ENCODE results near the gene TMEM238L.

Gene TMEM238L

DNA sequence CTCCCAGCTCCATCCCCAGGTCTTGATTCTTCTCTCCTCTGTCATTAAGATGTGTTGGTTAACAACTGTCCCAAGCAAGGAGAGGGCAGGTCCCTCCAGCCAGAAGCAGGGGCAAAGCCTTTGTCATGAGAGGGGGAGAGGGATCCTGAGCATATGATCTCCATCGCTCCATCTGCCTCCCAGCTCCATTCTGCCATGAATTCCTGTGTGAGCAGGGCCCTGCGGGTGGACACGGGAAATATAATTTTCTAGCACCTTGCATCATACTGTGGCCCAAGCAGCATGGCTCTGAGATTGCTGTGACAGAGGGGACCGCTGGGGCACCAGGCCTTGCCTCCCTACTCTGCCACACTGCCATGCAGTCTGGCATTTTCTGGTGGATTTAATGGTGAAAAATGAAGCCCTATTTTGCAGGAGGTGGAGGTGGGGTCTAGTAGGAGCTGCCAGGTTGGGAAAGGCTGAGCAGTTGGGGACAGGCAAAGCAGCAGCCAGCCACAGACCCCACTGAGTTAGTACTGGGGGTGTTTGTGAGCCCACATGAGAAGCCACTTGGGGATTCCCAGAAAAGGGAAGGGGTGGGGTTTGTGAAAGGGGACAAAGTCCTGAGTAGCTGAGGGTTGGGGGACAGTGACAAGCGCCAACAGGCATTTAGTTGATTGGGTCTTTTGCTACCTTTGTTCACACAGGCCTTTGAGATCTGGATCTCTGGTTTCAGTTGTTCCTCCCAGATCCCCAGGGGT lies 16.4 kb downstream of the TMEM238L start:
- H3K4me3 ChIP-seq (ENCODE audit: low read length) = no peak overlapping the region
- TF ChIP-seq, protein P1, sequence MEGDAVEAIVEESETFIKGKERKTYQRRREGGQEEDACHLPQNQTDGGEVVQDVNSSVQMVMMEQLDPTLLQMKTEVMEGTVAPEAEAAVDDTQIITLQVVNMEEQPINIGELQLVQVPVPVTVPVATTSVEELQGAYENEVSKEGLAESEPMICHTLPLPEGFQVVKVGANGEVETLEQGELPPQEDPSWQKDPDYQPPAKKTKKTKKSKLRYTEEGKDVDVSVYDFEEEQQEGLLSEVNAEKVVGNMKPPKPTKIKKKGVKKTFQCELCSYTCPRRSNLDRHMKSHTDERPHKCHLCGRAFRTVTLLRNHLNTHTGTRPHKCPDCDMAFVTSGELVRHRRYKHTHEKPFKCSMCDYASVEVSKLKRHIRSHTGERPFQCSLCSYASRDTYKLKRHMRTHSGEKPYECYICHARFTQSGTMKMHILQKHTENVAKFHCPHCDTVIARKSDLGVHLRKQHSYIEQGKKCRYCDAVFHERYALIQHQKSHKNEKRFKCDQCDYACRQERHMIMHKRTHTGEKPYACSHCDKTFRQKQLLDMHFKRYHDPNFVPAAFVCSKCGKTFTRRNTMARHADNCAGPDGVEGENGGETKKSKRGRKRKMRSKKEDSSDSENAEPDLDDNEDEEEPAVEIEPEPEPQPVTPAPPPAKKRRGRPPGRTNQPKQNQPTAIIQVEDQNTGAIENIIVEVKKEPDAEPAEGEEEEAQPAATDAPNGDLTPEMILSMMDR (conservative IDR thresholded peaks at IDR 0.05; ENCODE audit: low read depth, low read length) = no peak
- no peak for DNase-seq (ENCODE audit: low read depth)

DNA sequence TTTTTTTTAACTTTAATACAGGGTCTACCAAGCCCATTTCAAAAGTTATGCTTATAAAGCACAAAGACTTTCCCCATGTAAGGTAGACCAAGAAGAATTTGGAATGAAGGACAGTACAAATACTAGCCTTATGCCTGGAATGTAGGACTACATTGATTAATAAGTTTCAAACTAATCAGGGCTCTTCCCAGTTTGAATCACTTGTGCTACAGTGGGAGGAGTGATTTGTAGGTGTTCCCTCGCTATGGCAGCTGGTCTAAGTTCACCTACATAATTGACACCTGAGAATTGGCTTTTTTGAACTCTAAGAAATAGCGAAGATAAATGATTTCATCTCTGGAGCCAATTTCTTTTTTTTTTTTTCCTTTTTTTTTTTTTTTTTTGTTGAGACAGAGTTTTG lies 18.6 kb downstream of the TMEM238L start:
- no peak for DNase-seq (ENCODE audit: low read depth)
- H3K4me3 ChIP-seq (ENCODE audit: low read length) = no peak overlapping the region

DNA sequence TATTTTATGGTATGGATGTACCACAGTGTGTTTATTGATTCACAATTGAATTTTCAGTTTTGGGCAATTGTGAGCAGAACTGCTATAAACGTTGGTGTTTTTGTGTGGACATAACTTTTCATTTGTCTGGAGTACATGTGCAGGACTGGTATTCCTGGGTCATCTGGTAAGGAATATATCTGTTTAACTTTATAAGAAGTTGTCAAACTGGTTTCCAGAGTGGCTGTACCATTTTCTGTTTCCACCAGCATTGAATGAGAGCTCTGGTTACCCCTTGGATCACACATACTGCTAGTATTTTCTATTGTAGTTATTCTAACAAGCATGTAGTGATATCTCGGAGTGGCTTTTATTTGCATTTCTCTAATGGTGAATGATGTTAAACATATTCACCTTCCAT lies 24.3 kb downstream of the TMEM238L start:
- TF ChIP-seq, protein P1 (conservative IDR thresholded peaks at IDR 0.05; ENCODE audit: low read depth, low read length) = no peak
- no peak for DNase-seq (ENCODE audit: low read depth)
- H3K4me3 ChIP-seq (ENCODE audit: low read length) = no peak overlapping the region

More for the DNA sequence above, 18.6 kb downstream of the TMEM238L start:
- TF ChIP-seq, protein P1 (conservative IDR thresholded peaks at IDR 0.05; ENCODE audit: low read depth, low read length) = no peak

DNA sequence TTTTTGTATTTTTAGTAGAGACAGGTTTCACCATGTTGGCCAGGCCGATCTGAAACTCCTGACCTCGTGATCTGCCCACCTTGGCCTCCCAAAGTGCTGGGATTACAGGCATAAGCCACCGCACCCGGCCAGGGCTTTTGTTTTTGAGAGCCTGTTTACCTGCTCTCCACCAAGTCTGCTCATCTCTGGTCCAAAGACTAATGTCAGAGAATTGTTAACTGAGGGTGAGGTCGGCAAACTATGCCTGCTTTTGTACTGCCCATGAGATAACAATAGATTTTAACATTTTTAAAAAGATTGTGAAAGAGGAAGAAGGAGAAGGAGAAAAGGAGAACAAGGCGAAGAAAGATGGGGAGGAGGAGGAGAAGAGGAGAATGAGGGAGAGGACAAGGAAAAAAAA lies 26.0 kb downstream of the TMEM238L start:
- no peak overlapping the region for H3K4me3 ChIP-seq (ENCODE audit: low read length)
- TF ChIP-seq, protein P1 (conservative IDR thresholded peaks at IDR 0.05; ENCODE audit: low read depth, low read length) = no peak
- DNase-seq (ENCODE audit: low read depth) = no peak

DNA sequence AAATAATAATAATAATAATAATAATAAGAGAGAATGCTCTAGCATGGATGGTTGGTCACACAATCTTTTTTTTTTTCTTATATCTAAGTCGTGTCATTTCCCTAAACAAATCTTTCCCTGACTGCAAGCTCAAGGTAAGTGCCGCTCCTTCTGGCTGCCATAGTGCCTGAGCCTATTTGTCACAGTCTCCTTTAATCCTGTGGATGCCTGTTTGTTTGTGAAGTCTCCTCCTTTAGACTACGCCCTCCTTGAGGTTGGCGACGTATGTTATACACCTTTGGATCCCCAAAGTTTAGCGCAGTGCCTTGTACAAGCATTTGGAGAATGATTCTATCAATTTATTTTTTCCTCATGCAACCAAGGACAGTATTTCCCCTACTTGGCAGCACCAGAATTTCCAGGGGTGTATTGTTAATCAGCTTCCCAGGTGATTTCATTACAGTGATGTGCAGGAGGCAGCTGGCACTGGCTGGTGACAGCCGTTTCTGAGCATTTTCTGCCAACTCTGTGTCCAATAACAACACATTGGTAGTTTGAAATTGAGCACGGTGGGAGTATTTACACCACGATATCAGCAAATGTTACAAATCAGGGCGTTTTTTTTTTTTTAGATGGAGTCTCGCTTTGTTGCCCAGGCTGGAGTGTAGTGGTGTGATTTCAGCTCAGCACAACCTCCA lies 26.6 kb downstream of the TMEM238L start:
- no peak for DNase-seq (ENCODE audit: low read depth)
- H3K4me3 ChIP-seq (ENCODE audit: low read length) = no peak overlapping the region
- TF ChIP-seq, protein P1 (conservative IDR thresholded peaks at IDR 0.05; ENCODE audit: low read depth, low read length) = no peak

DNA sequence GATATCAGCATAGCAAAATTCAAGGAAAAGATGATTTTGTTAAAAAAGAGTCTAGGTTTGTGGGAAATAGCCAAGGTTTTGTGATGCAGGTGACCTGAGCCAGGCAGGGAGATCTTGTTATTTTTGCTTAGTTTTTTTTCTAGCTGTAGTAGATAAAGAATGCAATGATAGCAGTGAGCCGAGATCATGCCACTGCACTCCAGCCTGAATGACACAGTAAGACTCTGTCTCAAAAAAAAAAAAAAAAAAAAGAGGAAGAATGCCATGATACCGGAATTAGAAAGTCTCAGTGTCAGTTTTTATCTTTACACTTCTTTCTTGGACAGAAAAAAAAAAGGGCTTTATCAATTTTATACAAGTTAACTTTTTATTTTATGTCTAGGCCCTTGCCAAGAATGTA lies 27.5 kb downstream of the TMEM238L start:
- H3K4me3 ChIP-seq (ENCODE audit: low read length) = no peak overlapping the region
- TF ChIP-seq, protein P1 (conservative IDR thresholded peaks at IDR 0.05; ENCODE audit: low read depth, low read length) = no peak
- no peak for DNase-seq (ENCODE audit: low read depth)

Measured in retinal pigment epithelial cell (primary cell).